H1 (cell line): Measurements from ENCODE around the gene KPRP. TPM values are rescaled to one million over a fixed set of nuclear protein-coding genes. Genes with fewer than 3 reads are reported as not detected.

ENCODE experiments used
- CTCF ChIA-PET: fragments of 300-600 bp; sonication (Branson Sonifier 250); formaldehyde crosslinking; loops from one replicate; lab custom pipeline; 2021; ENCODE audit not compliant: partially characterized antibody; lab: Charles Lee
- POLR2A ChIA-PET: fragments of 300-600 bp; sonication (Branson Sonifier 250); formaldehyde crosslinking; loops from one replicate; lab custom pipeline; 2021; ENCODE audit warnings: inconsistent platforms; ENCODE audit not compliant: partially characterized antibody; lab: Charles Lee
- DNase-seq, 2 experiments: peaks; one replicate each; pipeline versions ENCODE4 v3.0.0 to v3.0.0-alpha.2; 2010 to 2022; ENCODE audit warnings: low spot score in 2 of 2, low read depth in 1 of 2, mixed read lengths in 1 of 2
- FAIRE-seq: peaks from 2 replicates; lab custom pipeline; 2011; peaks lifted over from hg19 to GRCh38; lab: Jason Lieb, UNC
- H2AFZ ChIP-seq: 2 replicates; pipeline ENCODE4 v1.8.1; 2012; ENCODE audit warnings: low read length, inconsistent platforms
- H2AK5ac ChIP-seq: 2 replicates; pipeline ENCODE4 v1.6.1; 2013; ENCODE audit warnings: low read depth, low read length
- H2BK120ac ChIP-seq: replicated peaks from 2 replicates; pipeline ENCODE3; 2013; ENCODE audit warnings: low read depth, low read length, inconsistent platforms
- H2BK12ac ChIP-seq: 2 replicates; pipeline ENCODE4 v1.6.1; 2013; ENCODE audit warnings: low read depth, low read length
- H2BK15ac ChIP-seq: 2 replicates; pipeline ENCODE4 v1.6.1; 2013; ENCODE audit warnings: low read length
- H2BK20ac ChIP-seq: 2 replicates; pipeline ENCODE4 v1.6.1; 2013; ENCODE audit warnings: low read length
- H2BK5ac ChIP-seq: 2 replicates; pipeline ENCODE4 v1.6.1; 2013; ENCODE audit warnings: low read depth, low read length
- H3K14ac ChIP-seq: 2 replicates; pipeline ENCODE4 v1.6.1; 2013; ENCODE audit warnings: inconsistent platforms; ENCODE audit not compliant: insufficient read length
- H3K18ac ChIP-seq: 2 replicates; pipeline ENCODE4 v1.6.1; 2013; ENCODE audit warnings: low read length; ENCODE audit errors: extremely low read depth
- H3K23ac ChIP-seq: 2 replicates; pipeline ENCODE4 v1.6.1; 2013; ENCODE audit warnings: inconsistent platforms; ENCODE audit not compliant: insufficient read length
- H3K23me2 ChIP-seq: 2 replicates; pipeline ENCODE4 v1.6.1; 2013; ENCODE audit warnings: low read depth, low read length
- H3K27ac ChIP-seq: 2 replicates; pipeline ENCODE4 v1.6.1; 2011; ENCODE audit warnings: low read depth, low read length, inconsistent platforms
- H3K27me3 ChIP-seq, 4 experiments: replicated peaks in 1 of 4; 1 replicate in 1 of 4; 2 replicates in 3 of 4; pipeline versions ENCODE4 v1.6.1 to v1.8.1; 2011 to 2013; ENCODE audit warnings: low read length in 3 of 4, mild to moderate bottlenecking in 3 of 4, inconsistent platforms in 2 of 4, mixed read lengths in 2 of 4, moderate library complexity in 1 of 4; ENCODE audit not compliant: control insufficient read depth in 3 of 4, insufficient read depth in 3 of 4; ENCODE audit errors: extremely low read depth in 1 of 4
- H3K36me3 ChIP-seq, 4 experiments: 2 replicates each; pipeline versions ENCODE4 v1.6.1 to v1.8.1; 2011 to 2013; ENCODE audit warnings: mild to moderate bottlenecking in 4 of 4, low read length in 3 of 4, moderate library complexity in 2 of 4, control low read depth in 1 of 4, inconsistent platforms in 1 of 4; ENCODE audit not compliant: insufficient read depth in 4 of 4, control insufficient read depth in 2 of 4
- H3K4ac ChIP-seq: replicated peaks from 2 replicates; pipeline ENCODE3; 2013; ENCODE audit warnings: low read length, low read depth, mixed read lengths, inconsistent platforms; ENCODE audit not compliant: insufficient read length
- H3K4me1 ChIP-seq, 4 experiments: replicated peaks in 1 of 4; 1 replicate in 1 of 4; 2 replicates in 3 of 4; pipeline versions ENCODE4 v1.6.1 to v1.8.1; 2011 to 2013; ENCODE audit warnings: low read length in 3 of 4, inconsistent platforms in 2 of 4, mixed read lengths in 1 of 4; ENCODE audit not compliant: insufficient read depth in 4 of 4, control insufficient read depth in 3 of 4
- H3K4me2 ChIP-seq, 2 experiments: 2 replicates each; pipeline versions ENCODE4 v1.6.1 to v1.8.1; 2011 to 2013; ENCODE audit warnings: low read depth in 2 of 2, low read length in 2 of 2, control low read depth in 1 of 2, inconsistent platforms in 1 of 2, mild to moderate bottlenecking in 1 of 2; ENCODE audit not compliant: insufficient read depth in 1 of 2
- H3K4me3 ChIP-seq, 4 experiments: fragments of 200-600, 300-600 bp in 1 of 4; sonication (generic), shearing (Covaris generic), sonication (Bioruptor Twin) in 1 of 4; 2 replicates each; pipeline versions ENCODE4 v1.5.1 to v1.8.1; 2011 to 2016; ENCODE audit warnings: low read length in 4 of 4, low read depth in 3 of 4, control low read depth in 2 of 4, inconsistent platforms in 2 of 4, mild to moderate bottlenecking in 2 of 4, mixed read lengths in 1 of 4, moderate library complexity in 1 of 4; ENCODE audit not compliant: insufficient read depth in 2 of 4; ENCODE audit errors: extremely low read depth in 1 of 4
- H3K56ac ChIP-seq: replicated peaks from 2 replicates; pipeline ENCODE3; 2013; ENCODE audit warnings: low read depth, mild to moderate bottlenecking, mixed read lengths, low read length, inconsistent platforms; ENCODE audit not compliant: insufficient read length
- H3K79me1 ChIP-seq: 2 replicates; pipeline ENCODE4 v1.6.1; 2013; ENCODE audit warnings: low read depth, low read length, control low read depth
- H3K79me2 ChIP-seq, 2 experiments: 2 replicates each; pipeline versions ENCODE4 v1.6.1 to v1.8.1; 2012 to 2013; ENCODE audit warnings: low read length in 2 of 2, mild to moderate bottlenecking in 2 of 2, inconsistent platforms in 1 of 2; ENCODE audit not compliant: insufficient read depth in 2 of 2, control insufficient read depth in 1 of 2
- H3K9ac ChIP-seq, 4 experiments: replicated peaks in 1 of 4; 1 replicate in 1 of 4; 2 replicates in 3 of 4; pipeline versions ENCODE4 v1.6.1 to v1.8.1; 2011 to 2013; ENCODE audit warnings: low read depth in 3 of 4, low read length in 3 of 4, control low read depth in 2 of 4, mild to moderate bottlenecking in 2 of 4, moderate library complexity in 2 of 4, inconsistent platforms in 1 of 4; ENCODE audit errors: extremely low read depth in 1 of 4
- H3K9me3 ChIP-seq, 2 experiments: 2 replicates each; pipeline versions ENCODE4 v1.6.1 to v1.8.1; 2012 to 2013; ENCODE audit warnings: mild to moderate bottlenecking in 2 of 2, moderate library complexity in 2 of 2, control low read depth in 1 of 2, inconsistent platforms in 1 of 2, low read depth in 1 of 2, low read length in 1 of 2, mixed read lengths in 1 of 2; ENCODE audit not compliant: insufficient read depth in 2 of 2
- H4K20me1 ChIP-seq, 2 experiments: replicated peaks in 1 of 2; 2 replicates each; pipeline versions ENCODE3 to v1.8.1; 2011 to 2013; ENCODE audit warnings: inconsistent platforms in 2 of 2, low read length in 2 of 2, mild to moderate bottlenecking in 1 of 2; ENCODE audit not compliant: insufficient read depth in 2 of 2, control insufficient read depth in 1 of 2
- H4K5ac ChIP-seq: 2 replicates; pipeline ENCODE4 v1.6.1; 2013; ENCODE audit warnings: low read length, low read depth, mixed read lengths, inconsistent platforms; ENCODE audit not compliant: insufficient read length
- H4K8ac ChIP-seq: 2 replicates; pipeline ENCODE4 v1.8.0; 2013; ENCODE audit warnings: mild to moderate bottlenecking, moderate library complexity, low read length, inconsistent platforms; ENCODE audit not compliant: insufficient read depth; ENCODE audit errors: extremely low read depth
- H4K91ac ChIP-seq: replicated peaks from 2 replicates; pipeline ENCODE3; 2013; ENCODE audit warnings: low read length, mixed read lengths, inconsistent platforms; ENCODE audit not compliant: insufficient read length
- CHD1 ChIP-seq: IDR thresholded peaks from 2 replicates; pipeline ENCODE4 v1.6.1; 2012; ENCODE audit warnings: low read depth, low read length, improper control_type of control experiment
- POLR2AphosphoS5 ChIP-seq: IDR thresholded peaks from 2 replicates; pipeline ENCODE4 v1.6.1; 2011; ENCODE audit warnings: low read depth, low read length
- WGBS, 2 experiments: shearing (Covaris generic) in 1 of 2; methylation state at CpG; one replicate each; pipeline versions ENCODE4 v1.1.6 to v1.1.7; 2013 to 2015; ENCODE audit warnings: low lambda C conversion rate in 2 of 2, mixed read lengths in 2 of 2, inconsistent platforms in 1 of 2, low coverage in 1 of 2, missing lambda C conversion rate in 1 of 2; ENCODE audit not compliant: insufficient replicate concordance in 2 of 2, insufficient coverage in 1 of 2, insufficient read length in 1 of 2; ENCODE audit errors: extremely low coverage in 1 of 2, missing lambda C conversion rate in 1 of 2; 5-methylcytosine and 5-hydroxymethylcytosine counted together
- polyA plus RNA-seq, 7 experiments: library from polyadenylated mRNA; depleted of rRNA in 3 of 7; stranded (reverse) in 5 of 7; unstranded in 2 of 7; fragments of >200 nt in 5 of 7; fragments of 200-250 nt in 2 of 7; gene quantifications; 1 replicate in 5 of 7; 2 replicates in 1 of 7; 4 replicates in 1 of 7; pipeline versions ENCODE4 v1.2.1 to v1.2.3, GENCODE V29; 2011 to 2013; ENCODE audit warnings: missing spikeins in 2 of 7, mixed read lengths in 2 of 7
- total RNA-seq: library from RNA; stranded (reverse); fragmentation: NEBNext Ultra II Directional; extraction: Animal tissue kit (Norgen Biotek cat#: 25700); gene quantifications from 2 replicates; pipeline ENCODE4 v1.2.1, GENCODE V29; 2021

Gene KPRP
- total and polyA plus RNA-seq, 2 of the 8 experiments (the other 6 are each of a cell fraction or from before 2014, with no cell fraction given) = not detected

DNA sequence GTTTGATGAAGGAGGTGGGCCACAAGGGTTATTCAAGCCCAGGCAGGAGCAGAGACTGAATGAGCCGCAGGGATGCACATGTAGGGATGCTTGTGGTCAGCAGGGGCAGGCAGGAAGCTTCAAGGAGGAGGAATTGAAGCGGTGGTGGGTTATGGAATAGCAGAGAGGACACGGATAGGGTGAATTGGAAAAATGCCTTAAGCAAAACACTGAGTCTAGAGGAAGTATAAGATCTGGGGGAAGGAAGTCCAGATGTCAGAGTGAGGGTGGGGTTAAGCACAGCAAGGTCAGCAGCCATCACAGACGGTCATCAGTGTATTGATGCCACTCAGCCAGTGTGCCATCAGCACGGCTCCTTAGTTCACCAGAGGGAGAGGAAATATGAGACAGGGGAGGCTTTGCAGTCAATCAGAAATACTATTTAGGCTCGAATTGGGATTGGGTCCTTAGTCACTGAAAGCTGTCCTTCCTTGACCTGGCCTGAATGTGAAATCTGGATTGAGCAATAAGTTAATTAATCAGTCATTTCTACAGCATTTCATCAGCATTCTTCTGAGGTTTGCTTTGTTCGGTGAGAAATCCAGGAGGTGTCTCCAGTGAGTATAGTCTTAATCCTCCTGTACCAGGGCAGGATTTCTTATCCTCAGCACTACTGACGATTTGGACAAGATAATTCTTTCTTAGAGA, 11.2 kb downstream of the KPRP start:
- Histone ChIP-seq H3K27ac (no peak overlapping the region), H4K8ac (no peak overlapping the region), H3K56ac (no peak overlapping the region), H4K91ac (no peak overlapping the region), H2AFZ (no peak overlapping the region), H3K23ac (no peak overlapping the region), H2BK120ac (no peak overlapping the region), H4K20me1 (no peaks in the 10 kb centered on the region), H3K36me3 (no peaks in the 10 kb centered on the region), H3K14ac (no peak overlapping the region), H3K23me2 (no peaks in the 10 kb centered on the region), H2BK15ac (no peak overlapping the region), H3K4me3 (no peak overlapping the region), H2AK5ac (no peak overlapping the region), H4K5ac (no peak overlapping the region), H2BK12ac (no peak overlapping the region), H3K79me2 (no peaks in the 10 kb centered on the region), H2BK20ac (no peak overlapping the region), H3K9ac (no peak overlapping the region), H3K4ac (no peak overlapping the region), H3K4me2 (no peak overlapping the region), H3K4me1 (no peaks in the 10 kb centered on the region), H3K9me3 (peaks cover 69 to 74% of the 10 kb centered on the region in 2 experiments), H3K18ac (no peak overlapping the region), H2BK5ac (no peak overlapping the region), H3K27me3 (no peaks in the 10 kb centered on the region), H3K79me1 (no peaks in the 10 kb centered on the region)
- DNase-seq = no peak
- POLR2A ChIA-PET = no interaction called here
- TF ChIP-seq CHD1 (no peak), POLR2AphosphoS5 (no peak)
- WGBS, 2 experiments = 61% methylated on average over 8 of the region's 8 CpGs; no CpG with 5 or more reads in 1 of the 2 experiments
- no peak for FAIRE-seq
- CTCF ChIA-PET = no interaction called here
